ENCODE results near the gene CLEC1B. TPM values are rescaled to one million over a fixed set of nuclear protein-coding genes. Genes with fewer than 3 reads are reported as not detected.
"Not testable (repeated sequence)": the region's sequence is repeated elsewhere in the genome, so short reads cannot be mapped to it uniquely, and the experiment has no call there.

The CLEC1B gene
- not detected in 2 replicates for total RNA-seq
- not detected for polyA plus RNA-seq (2012)

DNA sequence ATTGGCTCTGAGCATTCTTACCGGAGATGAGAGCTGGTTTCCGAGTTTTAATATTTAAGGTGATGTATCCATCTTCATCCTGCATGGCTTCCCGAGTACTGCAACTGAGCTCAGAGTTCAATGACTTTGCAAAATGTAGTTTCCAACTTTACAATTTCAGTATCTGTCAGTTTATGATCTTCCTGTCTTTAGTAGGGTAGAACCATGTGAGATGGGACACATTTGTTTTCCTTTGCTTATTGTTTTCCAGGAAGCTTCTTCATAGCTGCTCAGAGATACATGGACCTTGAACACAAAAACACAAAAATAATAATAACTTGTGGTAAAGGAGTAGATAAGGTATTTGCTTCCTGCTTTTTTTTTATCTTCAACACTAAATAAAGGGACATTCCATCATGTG, at the start of gene CLEC1B:
Gene CLEC1B, minus strand, starts transcription at position 106 of the 400 bp plus-strand sequence. Its CDS starts 21 bp downstream, at position 85.
- DNase-seq (ENCODE audit: low read depth): no peak

DNA sequence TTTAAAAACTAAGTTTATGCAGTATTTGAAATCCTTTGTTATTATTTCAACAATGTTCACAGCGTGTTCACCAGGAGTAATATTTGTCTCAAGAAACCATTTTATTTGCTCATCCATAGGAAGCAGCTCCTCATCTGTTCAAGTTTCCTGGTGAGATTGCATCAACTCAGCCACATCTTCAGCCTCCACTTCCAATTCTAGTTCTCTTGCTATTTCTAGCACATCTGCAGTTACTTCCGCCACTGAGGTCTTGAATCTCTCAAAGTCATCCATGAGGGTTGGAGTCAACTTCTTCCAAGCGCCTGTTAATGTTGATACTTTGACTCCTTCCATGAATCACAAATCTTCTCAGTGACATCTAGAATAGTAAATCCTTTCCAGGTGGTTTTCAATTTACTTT, 49.6 kb upstream of the CLEC1B start:
- no peak for DNase-seq (ENCODE audit: low read depth)

DNA sequence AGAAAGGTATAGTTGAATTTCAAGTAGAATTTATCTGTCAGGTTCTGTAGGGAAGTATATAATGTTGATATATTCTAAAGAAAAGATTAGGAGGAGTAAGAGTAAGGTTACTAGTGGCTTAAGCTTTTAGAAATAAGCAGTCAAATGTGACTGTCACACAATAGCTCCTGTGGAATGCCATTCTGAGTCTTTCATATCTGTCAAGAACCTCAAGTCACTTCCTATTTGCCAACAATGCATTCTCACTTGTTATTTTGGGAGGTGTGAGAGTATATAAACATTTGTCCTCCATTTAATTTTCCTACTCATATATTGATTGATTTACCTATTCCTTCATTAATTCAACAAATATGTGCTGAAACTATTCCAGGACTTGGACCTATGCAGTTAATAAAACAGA, 43.2 kb upstream of the CLEC1B start:
- DNase-seq (ENCODE audit: low read depth): no peak

DNA sequence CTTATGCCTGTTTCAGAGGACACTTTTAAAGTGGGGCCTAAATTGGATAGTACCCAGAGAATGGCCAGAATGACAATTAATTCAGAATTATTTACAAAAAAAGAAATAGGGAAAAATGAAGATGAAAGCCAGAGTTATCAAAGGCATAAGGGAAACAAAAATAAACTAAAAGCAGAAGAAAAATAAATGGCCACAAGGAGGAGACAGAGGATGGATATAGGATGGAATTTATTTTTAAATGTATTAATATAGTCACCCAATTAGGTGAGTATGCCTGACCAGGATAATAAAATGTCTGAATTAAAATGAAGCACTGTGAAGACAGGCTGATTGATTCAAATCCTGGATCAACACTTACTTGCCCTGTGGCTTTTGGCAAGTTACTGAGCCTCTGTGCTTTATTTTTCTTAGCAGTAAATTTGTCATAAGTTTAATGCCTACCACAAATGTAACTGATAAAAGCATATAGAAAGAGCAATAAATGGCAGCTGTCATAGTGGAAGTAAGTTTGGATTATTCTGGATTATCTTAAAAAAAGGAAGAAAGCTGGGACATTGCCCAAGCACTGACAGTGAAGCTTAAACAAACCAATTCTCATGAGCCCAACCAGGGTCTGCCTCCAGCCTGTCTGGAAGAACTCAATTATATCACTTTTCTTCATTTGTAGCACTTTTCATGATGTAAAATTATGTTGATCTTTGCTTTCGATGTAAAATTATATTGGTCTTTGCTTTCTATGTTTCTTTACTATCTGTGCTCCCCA, 35.0 kb upstream of the CLEC1B start:
- DNase-seq (ENCODE audit: low read depth): peak; percentile 7

DNA sequence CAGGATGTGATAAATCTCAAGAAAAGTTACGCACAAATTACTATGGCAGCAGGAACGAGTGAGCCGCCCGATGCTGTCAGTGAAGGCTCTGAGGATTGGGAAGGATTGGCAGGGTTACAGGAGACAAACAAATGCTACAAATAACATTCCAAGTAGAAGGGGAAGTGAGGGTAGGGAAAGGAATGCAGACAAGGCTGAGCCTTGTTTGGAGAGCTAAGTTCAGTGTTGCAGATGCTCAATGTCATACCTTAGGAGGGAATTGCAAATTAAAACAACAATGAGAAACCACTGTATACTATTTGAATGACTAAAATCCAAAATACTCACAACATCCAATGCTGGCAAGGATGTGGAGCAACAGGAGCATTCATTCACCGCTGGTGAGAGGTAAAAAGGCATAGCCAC, 32.9 kb upstream of the CLEC1B start:
- peak; percentile 5 for DNase-seq (ENCODE audit: low read depth)

DNA sequence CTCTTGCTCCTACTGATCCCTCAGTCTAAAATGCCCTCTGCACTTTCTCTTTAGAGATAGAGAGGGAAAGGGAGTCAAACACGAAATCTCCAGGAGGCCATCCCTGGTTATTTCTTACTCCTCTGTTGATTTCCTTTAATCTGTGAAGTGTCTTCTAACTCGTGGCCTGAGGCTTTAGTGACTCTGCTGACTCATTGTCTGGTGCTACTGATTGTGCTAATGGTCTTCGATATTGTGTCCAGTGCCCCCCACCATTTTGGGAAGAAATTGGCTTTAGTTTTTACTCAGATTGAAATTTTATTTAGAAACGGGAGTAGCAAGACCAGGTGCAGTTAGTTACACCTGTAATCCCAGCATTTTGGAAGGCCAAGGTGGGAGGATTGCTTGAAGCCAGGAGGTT, 32.4 kb upstream of the CLEC1B start:
- DNase-seq (ENCODE audit: low read depth): no peak

DNA sequence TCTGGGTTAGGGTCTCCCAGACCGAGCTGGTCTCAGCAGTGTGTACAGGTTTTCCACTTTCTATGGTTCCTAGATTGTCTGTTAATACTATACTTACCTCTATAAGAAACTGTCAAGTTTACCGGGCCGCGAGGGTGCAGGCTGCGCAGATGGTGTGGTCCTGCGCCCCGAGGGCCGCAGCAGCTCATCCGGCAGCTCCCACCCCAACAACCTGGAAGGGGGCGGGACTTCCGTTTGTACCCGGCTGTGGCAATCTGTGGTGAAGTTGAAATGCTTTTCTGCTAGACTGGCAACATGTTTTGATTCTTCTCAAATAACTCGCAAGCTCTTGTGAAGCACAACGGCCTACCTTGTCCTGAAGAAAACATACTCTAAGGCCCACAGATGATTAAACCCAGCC, 31.5 kb upstream of the CLEC1B start, which contains the start of gene CLEC9A:
Gene CLEC9A, plus strand, starts transcription at position 237 of the 400 bp plus-strand sequence. CDS start 22,006 bp downstream, outside the sequence.
- DNase-seq (ENCODE audit: low read depth): no peak

DNA sequence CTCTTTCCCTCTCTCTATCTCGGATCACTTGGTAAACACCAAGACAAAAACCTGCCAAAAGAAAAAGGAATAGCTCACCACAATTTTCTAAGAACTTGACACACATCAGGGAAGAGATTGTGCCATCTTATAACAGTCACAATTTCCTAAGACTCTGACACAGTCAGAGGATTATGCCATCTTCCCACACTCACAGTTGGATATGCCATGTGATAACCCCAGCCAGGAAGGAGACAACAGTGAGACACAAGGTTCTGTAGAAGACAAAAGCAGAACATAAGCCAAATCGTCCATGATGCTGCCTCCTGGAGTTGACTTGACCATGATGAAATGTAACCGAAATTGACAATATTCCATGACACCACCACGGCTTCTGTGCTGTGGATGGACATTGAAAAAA, 28.8 kb upstream of the CLEC1B start:
- DNase-seq (ENCODE audit: low read depth): peak; percentile 7

DNA sequence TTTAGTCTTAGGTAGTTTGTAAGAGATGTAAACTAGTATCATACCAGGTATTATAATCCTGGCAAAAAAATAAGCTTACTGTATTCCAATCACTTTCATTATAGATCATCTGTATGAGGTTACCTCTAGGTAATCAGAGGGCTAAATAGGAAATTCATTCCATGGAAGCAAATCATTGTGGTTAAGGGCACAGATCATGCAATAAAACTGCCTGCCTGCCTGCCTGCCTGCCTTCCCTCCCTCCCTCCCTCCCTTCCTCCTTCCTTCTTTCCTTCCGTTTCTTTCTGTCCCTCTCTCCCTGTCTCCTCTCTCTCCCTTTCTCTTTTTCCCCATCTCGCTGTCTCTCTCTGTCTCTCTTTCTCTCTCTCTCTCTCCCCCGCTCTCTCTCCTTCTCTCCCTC, 28.4 kb upstream of the CLEC1B start:
- DNase-seq (ENCODE audit: low read depth): no peak

DNA sequence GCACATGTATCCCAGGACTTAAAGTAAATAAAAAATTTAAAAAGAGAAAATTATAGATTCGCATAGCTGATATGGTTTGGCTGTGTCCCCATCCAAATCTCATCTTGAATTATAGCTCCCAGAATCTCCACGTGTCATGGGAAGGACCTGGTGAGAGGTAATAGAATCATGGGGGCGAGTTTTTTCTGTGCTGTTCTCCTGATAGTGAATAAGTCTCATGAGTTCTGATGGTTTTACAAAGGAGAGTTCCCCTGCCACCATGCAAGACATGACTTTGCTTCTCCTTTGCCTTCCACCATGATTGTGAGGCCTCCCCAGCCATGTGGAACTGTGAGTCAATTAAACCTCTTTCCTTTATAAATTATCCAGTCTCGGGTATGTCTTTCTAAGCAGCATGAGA, 27.7 kb upstream of the CLEC1B start:
- DNase-seq (ENCODE audit: low read depth): not testable (repeated sequence)

DNA sequence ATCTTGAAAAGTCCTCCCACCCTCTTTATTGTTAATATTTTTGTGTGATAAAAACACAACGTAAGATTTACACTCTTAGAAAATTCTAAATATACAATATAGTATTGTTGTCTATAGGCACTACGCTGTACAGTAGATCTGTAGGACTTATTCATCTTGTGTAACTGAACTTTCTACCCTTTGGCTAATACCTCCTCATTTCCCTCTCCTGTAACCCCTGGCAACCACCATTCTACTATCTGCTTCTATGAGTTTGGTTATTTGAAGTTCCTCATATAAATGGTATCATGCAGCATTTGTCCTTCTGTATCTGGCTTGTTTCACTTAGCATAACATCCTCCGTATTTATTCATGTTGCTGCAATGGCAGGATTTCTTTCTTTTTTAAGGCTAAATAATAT, 26.3 kb upstream of the CLEC1B start:
- DNase-seq (ENCODE audit: low read depth): no peak

DNA sequence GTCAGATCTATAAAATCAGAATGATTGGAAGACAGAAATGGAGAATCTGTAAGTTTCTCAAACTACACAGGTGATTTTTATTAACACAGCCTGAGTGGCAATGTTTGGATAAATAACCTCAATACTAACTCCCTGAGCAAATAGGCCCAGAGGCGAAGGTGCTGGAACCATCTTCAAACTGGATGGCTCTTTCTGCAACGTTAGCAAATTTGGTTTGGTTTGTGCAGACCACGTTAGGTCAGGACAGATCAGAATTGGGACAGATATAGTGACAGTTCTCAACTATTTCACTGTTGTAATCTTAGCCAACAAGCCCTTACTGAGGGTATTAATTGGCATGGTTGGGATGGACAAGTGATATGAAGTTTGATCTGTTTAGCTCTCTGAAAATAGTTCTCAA, 22.4 kb upstream of the CLEC1B start:
- no peak for DNase-seq (ENCODE audit: low read depth)

DNA sequence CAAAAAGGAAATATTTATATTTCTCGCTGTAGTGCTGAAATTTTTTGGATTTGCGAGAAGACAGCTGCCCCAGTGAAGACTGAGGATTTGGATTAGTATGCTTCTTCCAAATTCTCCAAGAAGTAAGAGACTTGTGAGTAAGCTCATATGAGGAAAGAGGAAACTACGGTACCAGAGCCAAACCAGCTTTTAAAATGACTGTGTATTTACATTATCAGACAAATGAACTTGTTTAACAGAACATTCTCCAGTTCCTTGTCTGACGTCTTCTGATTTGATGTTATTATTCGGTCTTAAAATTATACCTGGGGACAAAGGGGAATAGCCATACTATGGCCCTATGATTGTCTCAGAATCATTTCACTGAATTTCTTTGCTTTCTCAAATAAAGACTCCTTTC, 19.5 kb upstream of the CLEC1B start:
- DNase-seq (ENCODE audit: low read depth): no peak

DNA sequence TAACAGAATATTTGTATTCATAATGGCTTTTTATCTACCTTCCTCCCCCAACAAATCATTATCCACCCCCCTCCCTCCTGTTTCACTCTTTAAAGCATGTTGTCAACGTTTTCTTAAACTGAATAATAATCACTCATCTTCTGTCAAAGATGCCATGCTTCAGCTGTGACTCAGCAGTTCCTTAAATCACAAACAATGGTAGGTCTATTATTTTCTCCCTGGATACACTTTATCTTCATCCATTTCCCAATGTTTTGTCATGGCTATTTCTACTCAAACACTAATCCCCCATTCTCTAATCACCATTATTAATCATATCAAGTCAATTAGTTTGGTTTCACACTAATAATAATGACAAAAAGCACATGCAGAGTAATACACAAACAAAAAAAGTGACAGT, 18.0 kb upstream of the CLEC1B start:
- DNase-seq (ENCODE audit: low read depth): peak; percentile 5

DNA sequence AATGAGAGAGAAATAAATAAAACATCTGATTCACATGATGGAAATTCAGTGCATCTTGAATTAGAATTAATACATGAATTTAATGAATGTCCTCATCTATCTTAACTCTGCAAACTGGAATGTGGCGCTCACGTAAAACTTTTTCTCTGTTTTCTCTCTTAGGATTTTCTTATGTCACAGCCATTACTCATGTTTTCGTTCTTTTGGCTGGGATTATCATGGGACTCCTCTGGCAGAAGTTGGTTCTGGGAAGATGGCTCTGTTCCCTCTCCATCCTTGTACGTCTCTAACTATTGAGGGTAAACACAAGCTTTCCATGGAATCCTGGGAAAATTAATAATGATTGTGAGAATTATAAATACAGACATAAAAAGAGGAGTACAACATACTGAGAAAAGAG, 16.5 kb upstream of the CLEC1B start:
- DNase-seq (ENCODE audit: low read depth): no peak

DNA sequence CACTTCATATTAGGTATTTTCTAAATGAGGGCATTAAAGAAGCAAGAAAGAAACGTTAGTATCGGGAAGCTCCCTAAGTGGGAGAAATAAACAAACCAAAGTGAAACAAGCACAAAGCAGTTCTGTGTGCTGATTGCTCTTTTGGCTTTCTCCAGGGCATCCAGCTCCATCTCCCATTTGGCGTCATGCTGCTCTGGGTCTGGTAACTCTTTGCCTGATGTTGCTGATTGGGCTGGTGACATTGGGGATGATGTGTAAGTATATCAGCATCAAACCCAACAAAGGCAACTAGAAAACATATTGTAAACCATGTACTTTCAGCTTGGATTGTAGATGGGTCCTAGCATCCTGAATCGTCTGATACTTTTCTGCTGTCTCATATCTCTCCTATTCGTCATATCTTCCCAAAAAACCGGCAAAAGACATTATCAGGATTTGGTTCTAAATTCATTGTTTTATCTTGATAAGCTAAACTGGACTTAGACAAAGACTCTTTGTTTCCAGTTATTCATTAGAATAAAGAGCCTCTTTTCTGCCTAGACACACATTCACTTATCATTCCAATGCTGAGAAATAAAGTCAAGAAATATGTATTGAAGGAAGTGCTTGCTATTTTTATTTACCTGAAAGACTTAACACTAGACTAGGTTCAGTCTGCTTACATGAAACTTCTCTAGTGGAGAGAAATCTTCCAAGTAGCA, 13.9 kb upstream of the CLEC1B start:
- no peak for DNase-seq (ENCODE audit: low read depth)

DNA sequence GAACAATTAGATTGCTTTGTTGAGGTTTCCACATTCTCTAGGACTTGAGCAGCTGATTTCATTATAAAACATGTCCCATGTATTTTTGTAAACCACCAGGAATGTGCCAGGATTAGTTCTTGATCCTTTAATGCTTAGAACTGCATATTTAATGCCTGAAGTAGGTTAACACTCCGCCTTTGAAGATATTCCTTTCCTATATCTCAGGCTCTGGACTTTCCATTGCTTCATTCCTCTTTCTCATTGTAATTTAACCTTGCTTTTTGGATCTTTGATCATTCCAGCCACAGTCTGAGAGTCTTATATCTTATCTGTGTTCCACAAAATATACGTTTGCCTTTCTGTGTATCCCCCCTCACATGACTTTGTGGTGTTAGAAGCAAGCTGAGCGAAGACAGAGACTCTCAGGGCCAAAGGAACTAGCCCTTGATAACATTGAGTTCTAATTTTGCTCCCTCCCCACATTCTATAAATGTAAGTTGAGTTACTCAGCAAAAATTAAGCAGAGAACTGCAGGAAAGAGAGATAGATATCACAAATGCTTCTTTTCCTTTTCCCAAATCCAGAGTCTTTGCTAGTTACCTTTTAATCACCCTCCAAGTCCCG, 2.4 kb upstream of the CLEC1B start:
- DNase-seq (ENCODE audit: low read depth): peak; percentile 3

DNA sequence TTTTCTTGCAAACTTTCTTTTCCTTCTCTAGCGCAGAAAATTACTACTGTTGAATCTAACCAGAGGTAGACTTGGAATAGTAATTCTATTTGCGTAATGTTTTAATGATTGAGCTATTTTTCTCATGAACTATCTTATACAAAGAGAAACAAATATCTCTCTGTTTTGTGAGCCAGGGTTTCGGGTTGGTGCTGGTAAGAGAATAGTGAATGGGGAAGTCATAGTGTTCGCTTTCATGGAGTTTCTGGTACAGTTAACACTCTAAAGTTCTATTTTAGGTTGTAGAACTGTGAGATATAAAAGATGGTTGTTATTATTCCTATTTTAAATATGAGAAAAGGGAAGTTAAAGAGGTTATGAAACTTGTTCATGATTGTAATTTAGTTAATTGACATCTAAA, 6.6 kb downstream of the CLEC1B start:
- DNase-seq (ENCODE audit: low read depth): no peak

DNA sequence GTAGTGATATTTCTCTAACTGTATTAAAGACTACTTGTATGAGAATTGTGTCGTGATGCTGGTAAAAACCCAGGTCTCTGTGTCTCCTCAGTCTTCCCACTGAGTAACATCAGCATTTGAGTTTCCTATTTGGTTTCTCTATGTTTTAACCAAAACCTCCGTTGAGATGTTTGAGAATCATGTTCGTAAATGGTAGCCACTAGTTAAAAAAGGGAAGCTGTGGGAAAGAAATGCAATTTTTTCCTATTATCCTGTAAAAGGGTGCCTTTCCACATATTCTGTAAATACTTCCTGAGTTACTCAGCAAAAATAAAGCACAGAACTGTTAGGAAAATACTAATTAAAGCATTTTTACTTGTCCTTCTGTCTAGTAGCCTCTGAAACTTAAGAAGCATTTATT, 7.0 kb downstream of the CLEC1B start:
- no peak for DNase-seq (ENCODE audit: low read depth)

DNA sequence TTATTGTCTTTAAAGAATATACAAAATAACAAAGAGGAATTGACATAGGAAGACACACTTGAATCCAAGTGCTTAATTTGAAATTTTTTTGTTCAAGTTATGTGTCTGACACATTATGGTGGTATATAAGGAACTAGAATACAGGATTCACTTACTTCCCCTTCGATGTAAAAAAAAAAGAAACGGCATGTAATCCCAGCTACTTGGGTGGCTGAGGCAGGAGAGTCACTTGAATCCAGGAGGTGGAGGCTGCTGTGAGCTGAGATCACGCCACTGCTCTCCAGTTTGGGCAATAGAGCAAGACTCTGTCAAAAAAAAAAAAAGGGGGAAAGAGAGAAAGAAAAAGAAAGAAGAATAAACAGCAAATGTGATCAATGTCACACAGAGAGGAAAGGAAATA, 18.8 kb downstream of the CLEC1B start:
- no peak for DNase-seq (ENCODE audit: low read depth)

DNA sequence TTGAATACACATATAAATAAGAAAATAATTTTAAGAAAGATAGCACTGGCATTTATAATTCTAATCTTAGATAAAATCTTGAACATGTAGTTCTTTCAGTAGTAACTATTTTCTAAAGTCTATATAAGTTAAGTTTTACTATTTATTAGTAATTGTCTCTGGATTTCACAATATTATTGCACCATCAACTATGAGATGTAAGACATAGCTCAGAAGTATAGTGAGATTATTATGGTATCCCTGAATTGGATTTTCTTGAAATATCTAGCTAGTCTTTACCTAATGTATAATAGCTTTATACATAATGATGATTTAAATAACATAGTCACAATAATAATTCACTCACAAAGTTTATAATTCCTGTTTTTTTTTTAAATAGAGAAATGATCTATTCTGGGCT, 21.0 kb downstream of the CLEC1B start:
- no peak for DNase-seq (ENCODE audit: low read depth)

DNA sequence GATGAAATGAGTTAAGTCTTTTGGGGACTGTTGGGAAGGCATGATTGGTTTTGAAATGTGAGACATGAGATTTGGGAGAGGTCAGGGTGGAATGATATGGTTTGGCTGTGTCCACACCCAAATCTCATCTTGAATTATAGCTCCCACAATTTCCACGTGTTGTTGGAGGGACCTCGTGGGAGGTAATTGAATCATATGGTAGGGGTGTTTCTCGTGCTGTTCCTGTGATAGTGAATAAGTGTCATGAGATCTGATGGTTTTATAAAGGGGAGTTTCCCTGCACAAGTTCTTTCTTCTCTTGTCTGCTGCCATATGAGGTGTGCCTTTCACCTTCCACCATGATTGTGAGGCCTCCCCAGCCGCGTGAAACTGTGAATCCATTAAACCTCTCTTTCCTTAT, 22.3 kb downstream of the CLEC1B start:
- DNase-seq (ENCODE audit: low read depth): not testable (repeated sequence)

Data from myocyte (in vitro differentiated cells).